ENCODE results near the gene TMEM140.

The TMEM140 gene

DNA sequence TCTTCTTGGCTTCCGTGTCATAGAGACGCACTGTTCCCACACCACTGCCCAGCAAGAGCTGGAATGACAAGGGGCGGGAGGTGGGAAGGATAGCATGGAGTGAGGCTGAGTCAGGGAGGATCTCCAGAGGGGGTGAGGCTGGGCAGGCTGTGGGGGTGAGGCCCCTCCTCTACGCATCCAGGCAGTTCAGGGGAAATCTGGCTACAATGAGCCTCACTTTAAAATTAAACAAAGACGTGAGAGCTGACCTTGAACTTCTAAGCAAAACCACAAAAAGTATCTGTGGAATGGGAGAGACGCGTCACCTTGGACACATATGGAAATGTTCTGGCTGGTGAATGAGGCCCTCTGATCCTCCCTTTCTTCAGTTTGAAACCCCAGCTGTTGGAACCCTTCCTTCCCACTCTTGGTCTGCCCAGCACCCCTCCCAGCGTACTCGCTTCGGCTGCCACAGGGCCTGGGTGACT lies 45.8 kb downstream of the TMEM140 start:
- peak; percentile 94 for DNase-seq (ENCODE audit: low read depth)
- H3K4me3 ChIP-seq (ENCODE audit: control insufficient read depth, low read depth, low read length), result no peak overlapping the region
- TF ChIP-seq, protein P1, sequence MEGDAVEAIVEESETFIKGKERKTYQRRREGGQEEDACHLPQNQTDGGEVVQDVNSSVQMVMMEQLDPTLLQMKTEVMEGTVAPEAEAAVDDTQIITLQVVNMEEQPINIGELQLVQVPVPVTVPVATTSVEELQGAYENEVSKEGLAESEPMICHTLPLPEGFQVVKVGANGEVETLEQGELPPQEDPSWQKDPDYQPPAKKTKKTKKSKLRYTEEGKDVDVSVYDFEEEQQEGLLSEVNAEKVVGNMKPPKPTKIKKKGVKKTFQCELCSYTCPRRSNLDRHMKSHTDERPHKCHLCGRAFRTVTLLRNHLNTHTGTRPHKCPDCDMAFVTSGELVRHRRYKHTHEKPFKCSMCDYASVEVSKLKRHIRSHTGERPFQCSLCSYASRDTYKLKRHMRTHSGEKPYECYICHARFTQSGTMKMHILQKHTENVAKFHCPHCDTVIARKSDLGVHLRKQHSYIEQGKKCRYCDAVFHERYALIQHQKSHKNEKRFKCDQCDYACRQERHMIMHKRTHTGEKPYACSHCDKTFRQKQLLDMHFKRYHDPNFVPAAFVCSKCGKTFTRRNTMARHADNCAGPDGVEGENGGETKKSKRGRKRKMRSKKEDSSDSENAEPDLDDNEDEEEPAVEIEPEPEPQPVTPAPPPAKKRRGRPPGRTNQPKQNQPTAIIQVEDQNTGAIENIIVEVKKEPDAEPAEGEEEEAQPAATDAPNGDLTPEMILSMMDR (IDR thresholded peaks at IDR 0.05; ENCODE audit: control insufficient read depth, insufficient read depth, low read depth, low read length, missing control alignments), result no peak

DNA sequence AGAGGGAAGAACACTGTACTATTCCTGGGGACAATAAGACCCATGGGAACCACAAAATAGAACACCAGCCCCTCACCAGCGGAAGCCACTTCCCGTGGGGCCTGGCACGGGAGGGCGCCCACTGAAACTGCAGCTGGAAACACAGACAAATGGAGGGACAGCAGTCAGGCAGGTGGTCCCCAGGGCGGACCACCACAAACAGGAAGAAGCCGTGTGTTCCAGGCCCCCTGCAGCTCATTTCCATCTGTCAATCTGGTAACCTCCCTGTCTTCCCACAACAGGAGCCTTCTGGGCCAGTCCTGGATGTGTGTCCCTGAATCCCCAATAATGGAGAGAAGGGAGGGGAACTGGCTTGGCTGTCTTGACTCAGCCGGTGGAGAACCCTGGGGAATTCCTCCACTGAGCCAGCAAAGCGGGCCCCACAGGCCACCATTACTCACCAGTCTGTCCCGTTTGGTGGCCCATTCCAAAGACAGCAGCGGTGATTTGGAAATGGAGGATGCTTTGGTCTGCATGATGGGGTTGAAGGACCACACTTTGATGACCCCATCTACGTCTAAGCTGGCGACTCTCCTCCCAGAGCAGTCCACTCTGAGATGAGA lies 46.7 kb downstream of the TMEM140 start:
- DNase-seq (ENCODE audit: low read depth), result no peak
- TF ChIP-seq, protein P1 (IDR thresholded peaks at IDR 0.05; ENCODE audit: control insufficient read depth, insufficient read depth, low read depth, low read length, missing control alignments), result no peak
- no peak overlapping the region for H3K4me3 ChIP-seq (ENCODE audit: control insufficient read depth, low read depth, low read length)

DNA sequence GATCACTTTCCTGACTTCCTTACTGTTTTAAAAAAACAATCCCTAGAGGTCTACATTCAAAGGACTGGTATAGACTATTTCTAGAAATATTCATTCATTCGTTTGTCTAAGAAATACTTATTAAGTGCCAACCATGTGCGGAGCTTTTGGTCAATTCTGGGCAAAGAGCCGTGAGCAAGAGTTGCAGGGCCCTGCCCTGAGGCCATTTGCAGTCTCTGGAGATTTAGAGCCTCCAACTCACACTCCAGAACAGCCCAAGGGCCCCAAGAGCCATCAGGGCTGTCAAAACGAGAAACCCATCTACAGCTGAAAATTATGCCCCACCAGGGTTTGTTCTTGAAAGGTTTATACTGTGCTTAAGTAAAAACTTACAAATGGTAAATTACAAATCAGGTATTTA lies 47.3 kb downstream of the TMEM140 start:
- no peak overlapping the region for H3K4me3 ChIP-seq (ENCODE audit: control insufficient read depth, low read depth, low read length)
- no peak for DNase-seq (ENCODE audit: low read depth)
- TF ChIP-seq, protein P1 (IDR thresholded peaks at IDR 0.05; ENCODE audit: control insufficient read depth, insufficient read depth, low read depth, low read length, missing control alignments), result no peak

DNA sequence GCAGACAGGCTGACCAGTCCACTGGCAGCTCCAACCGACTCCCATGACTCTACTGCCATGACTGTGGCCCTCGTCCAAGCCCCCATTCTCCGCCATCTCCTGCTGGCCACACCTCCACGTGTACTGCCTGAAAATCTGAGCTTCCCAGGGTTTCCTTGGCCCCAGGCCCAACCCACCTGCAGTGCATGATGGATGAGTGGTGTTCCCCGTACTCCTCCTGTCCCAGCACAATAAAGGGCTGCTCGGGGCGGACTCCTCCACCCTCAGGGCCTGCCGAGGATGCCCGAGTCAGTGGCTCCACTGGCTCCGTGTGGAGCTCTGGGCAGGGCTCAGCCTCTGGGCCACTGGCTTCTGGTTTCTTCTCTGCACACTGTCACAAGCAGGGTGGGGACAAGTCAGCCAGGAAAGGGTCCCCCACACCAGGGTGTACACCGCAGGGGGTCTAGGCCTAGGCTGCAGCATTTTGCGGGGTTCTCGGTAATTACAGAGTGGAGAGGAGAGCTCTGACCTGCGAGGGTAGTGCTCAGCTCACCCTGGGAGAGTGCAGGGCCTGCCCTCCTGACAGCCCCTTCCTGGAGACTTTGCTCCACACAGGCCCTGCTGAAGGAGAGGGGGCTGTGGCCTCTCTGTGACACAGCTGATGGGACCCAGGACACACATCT lies 48.2 kb downstream of the TMEM140 start:
- TF ChIP-seq, protein P1 (IDR thresholded peaks at IDR 0.05; ENCODE audit: control insufficient read depth, insufficient read depth, low read depth, low read length, missing control alignments), result no peak
- no peak overlapping the region for H3K4me3 ChIP-seq (ENCODE audit: control insufficient read depth, low read depth, low read length)
- DNase-seq (ENCODE audit: low read depth), result no peak

DNA sequence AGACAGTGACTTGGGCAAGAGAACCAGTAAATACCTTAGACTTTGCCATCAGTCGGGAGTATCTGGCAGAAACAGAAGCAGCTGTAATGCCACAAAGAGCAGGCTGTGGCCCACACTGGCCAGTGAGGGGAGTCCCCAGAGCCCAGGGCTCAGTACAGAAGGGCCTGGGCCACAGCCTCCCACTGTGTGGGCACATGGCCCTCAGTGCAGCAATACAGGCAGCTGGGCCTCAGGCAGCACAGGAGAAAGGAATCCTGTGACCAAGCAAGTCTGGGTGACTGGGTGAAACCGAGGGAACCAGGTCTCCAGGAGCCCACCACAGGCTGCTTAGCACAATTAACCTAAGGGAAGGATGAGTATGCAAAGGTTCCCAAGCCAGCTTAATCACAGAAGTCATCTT lies 49.5 kb downstream of the TMEM140 start:
- TF ChIP-seq, protein P1 (IDR thresholded peaks at IDR 0.05; ENCODE audit: control insufficient read depth, insufficient read depth, low read depth, low read length, missing control alignments), result no peak
- no peak overlapping the region for H3K4me3 ChIP-seq (ENCODE audit: control insufficient read depth, low read depth, low read length)
- no peak for DNase-seq (ENCODE audit: low read depth)

DNA sequence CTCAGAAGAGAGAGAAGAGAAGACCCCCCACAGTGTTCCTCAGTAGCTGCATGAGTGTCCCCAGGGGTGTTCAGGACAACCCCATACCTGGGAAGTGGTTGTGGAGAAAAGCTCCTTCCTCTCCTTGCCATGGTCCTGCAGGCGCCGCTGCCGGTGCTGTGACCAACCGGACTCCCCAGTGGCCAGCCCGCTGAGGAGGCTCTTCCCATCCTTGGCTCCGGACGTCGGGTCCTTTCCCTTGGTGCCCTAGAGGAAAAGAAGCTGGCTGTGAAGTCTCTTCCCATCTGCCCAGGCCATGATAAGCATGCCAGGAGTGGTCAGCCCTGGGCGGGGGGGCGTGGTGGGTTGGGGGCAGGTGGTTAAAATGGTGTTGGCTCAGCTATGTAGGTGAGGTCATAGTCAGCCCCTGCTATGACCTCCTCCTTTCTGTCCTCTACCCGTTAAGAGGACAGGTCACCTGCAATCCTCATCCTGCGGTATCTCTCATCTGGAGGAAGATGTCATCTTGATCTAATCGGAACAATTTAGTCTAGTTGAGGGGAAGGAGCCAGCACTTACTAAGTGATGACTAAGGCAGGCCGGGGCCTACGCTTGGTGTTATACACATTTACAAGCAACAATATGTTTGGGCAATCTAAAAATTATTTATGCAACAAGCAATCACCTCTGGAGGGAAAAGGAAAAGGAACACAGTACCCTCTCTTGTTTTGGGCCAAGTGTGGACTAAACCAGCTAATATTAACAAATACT lies 50.2 kb downstream of the TMEM140 start:
- DNase-seq (ENCODE audit: low read depth), result peak; percentile 61
- H3K4me3 ChIP-seq (ENCODE audit: control insufficient read depth, low read depth, low read length), result no peak overlapping the region
- TF ChIP-seq, protein P1 (IDR thresholded peaks at IDR 0.05; ENCODE audit: control insufficient read depth, insufficient read depth, low read depth, low read length, missing control alignments), result no peak
